Testis (tissue), 3 donors: ENCODE measurements around the gene NUDT14. TPM values are rescaled to one million over a fixed set of nuclear protein-coding genes. Genes with fewer than 3 reads are reported as not detected.

ENCODE experiments used
- DNase-seq: peaks from one replicate; pipeline ENCODE4 v3.0.0-alpha.2; 2019
- H3K27ac ChIP-seq, 2 donors: fragments of 200-600 bp; sonication (generic); one replicate each; pipeline ENCODE4 v1.5.1; 2019
- H3K27me3 ChIP-seq: fragments of 200-600 bp; sonication (generic); one replicate; pipeline ENCODE4 v1.5.1; 2019
- H3K36me3 ChIP-seq: fragments of 200-600 bp; sonication (generic); one replicate; pipeline ENCODE4 v1.5.1; 2017; ENCODE audit warnings: low read depth; ENCODE audit errors: missing control alignments
- H3K4me1 ChIP-seq: fragments of 200-600 bp; sonication (generic); one replicate; pipeline ENCODE4 v1.5.1; 2019
- H3K4me3 ChIP-seq, 2 donors: fragments of 200-600 bp; sonication (generic); one replicate each; pipeline ENCODE4 v1.5.1; 2017 to 2019
- H3K9me3 ChIP-seq: fragments of 200-600 bp; sonication (generic); one replicate; pipeline ENCODE4 v1.5.1; 2017
- CTCF ChIP-seq, 3 experiments: fragments of 450-650 bp in 2 of 3; fragments of 200-600 bp in 1 of 3; sonication (generic) in 1 of 3; IDR thresholded peaks; one replicate each; pipeline ENCODE4 v1.5.1; 2016 to 2019; ENCODE audit warnings: antibody characterized with exemption in 3 of 3, mild to moderate bottlenecking in 2 of 3, moderate library complexity in 1 of 3
- POLR2A ChIP-seq: fragments of 450-650 bp; IDR thresholded peaks from one replicate; pipeline ENCODE4 v1.6.1; 2017; ENCODE audit warnings: antibody characterized with exemption, mild to moderate bottlenecking, moderate library complexity
- WGBS, 2 donors: methylation state at CpG; one replicate each; pipeline ENCODE4 v1.1.5; 2018; 5-methylcytosine and 5-hydroxymethylcytosine counted together
- intact Hi-C: fragments of 100-400 bp; cut with DNase I; formaldehyde crosslinking; loops from one replicate; pipeline ENCODE4 v1.15.1; 2023; ENCODE audit warnings: low total_unique reads
- polyA plus RNA-seq: library from polyadenylated mRNA; stranded (reverse); fragments of 350-450 nt; fragmentation: Illumina TruSeq; extraction: RNeasy Lipid Tissue Mini Kit (QIAGEN cat#74804); gene quantifications from one replicate; pipeline ENCODE4 v1.2.3, GENCODE V29; 2014; ENCODE audit warnings: low read depth, low replicate concordance; ENCODE audit not compliant: insufficient read depth
- total RNA-seq, 2 donors: library from RNA; depleted of rRNA; stranded (reverse); fragments of >200 nt; gene quantifications; one replicate each; pipeline ENCODE4 v1.2.3, GENCODE V29; 2016

NUDT14 gene
- total and polyA plus RNA-seq, 3 donors from 2014 or later, result 22.0 to 40.0 (median 28.1) TPM

GRCh38 chr14:105155681-105156413 lies 25.3 kb downstream of the NUDT14 start:
- no peak for DNase-seq
- TF ChIP-seq POLR2A, result no peak
- no peak for TF ChIP-seq CTCF (IDR thresholded peaks at IDR 0.05)
- intact Hi-C loops, result no loop called here
- Histone ChIP-seq H3K9me3 (no peaks in the 10 kb centered on the region), H3K4me1 (no peaks in the 10 kb centered on the region), H3K27me3 (no peaks in the 10 kb centered on the region), H3K36me3 (no peaks in the 10 kb centered on the region), H3K27ac (no peak overlapping the region), H3K4me3 (no peak overlapping the region)
- 87 to 91% methylated on average over 17 to 48 of the region's 48 CpGs for WGBS, 2 donors

- WGBS, 2 donors, result 89 to 92% methylated on average over 22 to 24 of the region's 24 CpGs
- Histone ChIP-seq H3K27me3 (no peaks in the 10 kb centered on the region), H3K36me3 (no peaks in the 10 kb centered on the region), H3K9me3 (no peaks in the 10 kb centered on the region), H3K4me1 (no peaks in the 10 kb centered on the region), H3K4me3 (no peak overlapping the region), H3K27ac (no peak overlapping the region)
- no peak for DNase-seq
- intact Hi-C loops, result no loop called here
- no peak for TF ChIP-seq POLR2A
- TF ChIP-seq CTCF (IDR thresholded peaks at IDR 0.05), result no peak
Measured at GRCh38 chr14:105155071-105155651, 26.0 kb downstream of the NUDT14 start.

GRCh38 chr14:105154476-105154871 lies 26.6 kb downstream of the NUDT14 start:
- intact Hi-C loops, result no loop called here
- Histone ChIP-seq H3K9me3 (no peaks in the 10 kb centered on the region), H3K27me3 (no peaks in the 10 kb centered on the region), H3K36me3 (no peaks in the 10 kb centered on the region), H3K4me1 (no peaks in the 10 kb centered on the region), H3K4me3 (no peak overlapping the region), H3K27ac (no peak overlapping the region)
- TF ChIP-seq CTCF (IDR thresholded peaks at IDR 0.05), result no peak
- no peak for TF ChIP-seq POLR2A
- no peak for DNase-seq
- 77 to 84% methylated on average over 12 of the region's 12 CpGs for WGBS, 2 donors

GRCh38 chr14:105153739-105154475 lies 27.2 kb downstream of the NUDT14 start:
- Histone ChIP-seq H3K27ac (no peak overlapping the region), H3K27me3 (no peaks in the 10 kb centered on the region), H3K36me3 (no peaks in the 10 kb centered on the region), H3K4me1 (no peaks in the 10 kb centered on the region), H3K4me3 (no peak overlapping the region), H3K9me3 (no peaks in the 10 kb centered on the region)
- 88 to 93% methylated on average over 12 to 26 of the region's 26 CpGs for WGBS, 2 donors
- TF ChIP-seq POLR2A (no peak), CTCF (IDR thresholded peaks at IDR 0.05) (no peak)
- intact Hi-C loops, result no loop called here
- DNase-seq, result no peak
